ENCODE results near the gene IMPA2. TPM values are rescaled to one million over a fixed set of nuclear protein-coding genes. Genes with fewer than 3 reads are reported as not detected.

Gene IMPA2
- total and polyA plus RNA-seq, 2 donors (not counting 1 experiment from before 2014, with no cell fraction given), result 3.8 to 23.0 TPM

DNA sequence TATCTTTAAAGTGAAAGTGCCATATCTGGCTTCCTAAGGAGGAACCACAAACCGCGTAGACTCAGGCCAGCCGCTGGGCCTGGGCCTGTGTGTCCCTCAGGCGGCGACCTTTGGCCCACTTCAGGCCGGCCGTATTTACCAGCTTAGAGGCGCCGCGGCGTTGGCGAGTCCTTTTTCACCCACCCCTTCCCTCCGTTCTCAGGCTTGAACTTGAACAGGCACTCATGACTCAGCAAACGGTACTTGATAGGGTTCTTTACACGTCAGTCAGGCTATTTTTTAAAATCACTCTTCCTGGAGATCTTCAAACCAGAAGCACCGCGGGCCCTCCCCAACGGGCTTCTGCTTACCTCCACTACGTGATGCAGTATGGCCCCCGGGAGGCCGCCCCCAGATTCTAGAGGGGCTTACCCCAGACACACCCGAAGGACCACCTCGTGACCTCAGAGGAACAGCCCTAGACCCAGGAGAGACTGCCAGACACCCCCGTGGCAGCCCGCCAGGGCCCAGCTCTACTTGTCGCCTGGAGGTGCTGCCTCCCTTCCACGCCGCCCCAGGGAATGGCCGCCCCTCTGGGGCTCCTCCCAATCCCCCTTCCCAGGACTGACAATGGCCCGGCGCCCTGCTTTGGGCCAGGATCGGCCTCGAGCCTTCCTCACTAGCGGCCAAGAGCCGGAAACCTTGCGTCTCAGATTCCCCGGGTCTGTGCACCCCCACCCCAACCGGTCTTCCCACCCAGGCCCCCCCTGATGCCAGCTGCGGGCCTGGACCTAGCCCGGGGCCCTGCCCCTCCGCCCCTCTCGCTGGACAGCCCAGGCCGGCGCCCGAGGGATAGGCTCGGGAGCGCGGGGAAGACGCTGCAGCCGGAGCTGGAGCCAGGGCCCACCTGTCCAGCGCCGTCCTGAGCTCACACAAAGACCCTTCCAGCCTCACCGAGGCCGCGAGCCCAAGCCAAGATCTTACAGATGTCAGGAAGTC is 33.8 kb upstream of the IMPA2 start:
- no peaks in the 10 kb centered on the region for H3K36me3 ChIP-seq (ENCODE audit: control insufficient read depth, insufficient read depth, low read length)
- peak; percentile 99 for DNase-seq (ENCODE audit: low read depth in 2 of 2)
- TF ChIP-seq, protein P1, sequence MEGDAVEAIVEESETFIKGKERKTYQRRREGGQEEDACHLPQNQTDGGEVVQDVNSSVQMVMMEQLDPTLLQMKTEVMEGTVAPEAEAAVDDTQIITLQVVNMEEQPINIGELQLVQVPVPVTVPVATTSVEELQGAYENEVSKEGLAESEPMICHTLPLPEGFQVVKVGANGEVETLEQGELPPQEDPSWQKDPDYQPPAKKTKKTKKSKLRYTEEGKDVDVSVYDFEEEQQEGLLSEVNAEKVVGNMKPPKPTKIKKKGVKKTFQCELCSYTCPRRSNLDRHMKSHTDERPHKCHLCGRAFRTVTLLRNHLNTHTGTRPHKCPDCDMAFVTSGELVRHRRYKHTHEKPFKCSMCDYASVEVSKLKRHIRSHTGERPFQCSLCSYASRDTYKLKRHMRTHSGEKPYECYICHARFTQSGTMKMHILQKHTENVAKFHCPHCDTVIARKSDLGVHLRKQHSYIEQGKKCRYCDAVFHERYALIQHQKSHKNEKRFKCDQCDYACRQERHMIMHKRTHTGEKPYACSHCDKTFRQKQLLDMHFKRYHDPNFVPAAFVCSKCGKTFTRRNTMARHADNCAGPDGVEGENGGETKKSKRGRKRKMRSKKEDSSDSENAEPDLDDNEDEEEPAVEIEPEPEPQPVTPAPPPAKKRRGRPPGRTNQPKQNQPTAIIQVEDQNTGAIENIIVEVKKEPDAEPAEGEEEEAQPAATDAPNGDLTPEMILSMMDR (conservative IDR thresholded peaks at IDR 0.05 in 1 of 2, IDR thresholded peaks at IDR 0.05 in 1 of 2; ENCODE audit: low read depth in 1 of 2, low read length in 2 of 2), result no peak
- no peak for TF ChIP-seq EZH2 (IDR thresholded peaks at IDR 0.05; ENCODE audit: low read length, missing control alignments)
- H3K4me2 ChIP-seq (ENCODE audit: extremely low read depth, insufficient read depth, low read length), result peak overlapping the region; percentile 53
- peak overlapping the region; percentile 9 for H3K9ac ChIP-seq (ENCODE audit: insufficient read depth, low read length)
- peak overlapping the region; percentile 62 for H3K27ac ChIP-seq (ENCODE audit: insufficient read depth, low read length)
- H3K27me3 ChIP-seq (ENCODE audit: control insufficient read depth, insufficient read depth, low read length), result no peaks in the 10 kb centered on the region
- no peaks in the 10 kb centered on the region for H3K79me2 ChIP-seq (ENCODE audit: control insufficient read depth, insufficient read depth, low read length)
- no peaks in the 10 kb centered on the region for H4K20me1 ChIP-seq (ENCODE audit: control insufficient read depth, extremely low read depth, insufficient read depth, low read length)
- peak overlapping the region; percentile 2 to 49 (median 24) for H3K4me3 ChIP-seq (replicated peaks in 1 of 4; ENCODE audit: control extremely low read depth in 1 of 4, insufficient read depth in 1 of 4, low read depth in 3 of 4, low read length in 4 of 4)
- peaks cover 8% of the 10 kb centered on the region for H3K4me1 ChIP-seq (ENCODE audit: control insufficient read depth, extremely low read depth, insufficient read depth, low read length)
- H2AFZ ChIP-seq (ENCODE audit: low read length), result peak overlapping the region; percentile 69
- H3K9me3 ChIP-seq (ENCODE audit: control insufficient read depth, insufficient read depth, low read depth, low read length), result no peaks in the 10 kb centered on the region

DNA sequence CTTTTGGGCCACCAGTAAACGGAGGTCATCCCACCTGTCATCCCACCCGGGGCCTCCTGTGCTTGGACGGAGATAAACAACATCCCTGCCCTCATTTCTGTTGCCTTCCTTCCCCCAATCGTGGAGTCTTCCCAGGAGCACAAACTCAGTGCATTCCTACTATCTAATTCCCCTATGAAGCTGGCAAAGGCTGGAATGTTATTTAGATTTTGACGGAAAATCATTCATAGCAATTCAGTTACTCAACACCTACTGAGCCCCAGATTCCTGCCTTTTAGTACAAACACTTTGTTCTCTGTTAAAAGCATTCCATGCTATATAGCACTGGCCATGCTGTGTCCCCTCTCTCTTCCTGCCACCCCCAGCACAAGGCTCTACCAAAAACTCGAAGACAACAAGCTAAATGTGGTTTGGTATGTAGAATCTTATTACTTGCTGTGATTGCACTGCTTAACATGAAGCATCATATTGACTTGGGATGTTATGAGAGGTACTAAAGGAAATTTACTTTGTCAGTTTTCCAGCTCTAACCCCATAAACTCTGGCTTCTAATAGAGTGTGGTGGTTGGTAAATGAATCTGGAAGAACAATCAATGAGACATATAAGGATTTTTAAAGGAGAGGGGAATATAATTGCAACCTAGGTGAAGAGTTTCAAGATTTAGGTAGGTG is 32.3 kb upstream of the IMPA2 start:
- H3K9me3 ChIP-seq (ENCODE audit: control insufficient read depth, insufficient read depth, low read depth, low read length), result no peaks in the 10 kb centered on the region
- TF ChIP-seq, protein P1 (conservative IDR thresholded peaks at IDR 0.05 in 1 of 2, IDR thresholded peaks at IDR 0.05 in 1 of 2; ENCODE audit: low read depth in 1 of 2, low read length in 2 of 2), result no peak
- TF ChIP-seq EZH2 (IDR thresholded peaks at IDR 0.05; ENCODE audit: low read length, missing control alignments), result no peak
- no peak overlapping the region for H3K4me2 ChIP-seq (ENCODE audit: extremely low read depth, insufficient read depth, low read length)
- no peak overlapping the region for H2AFZ ChIP-seq (ENCODE audit: low read length)
- no peaks in the 10 kb centered on the region for H3K27me3 ChIP-seq (ENCODE audit: control insufficient read depth, insufficient read depth, low read length)
- no peaks in the 10 kb centered on the region for H3K79me2 ChIP-seq (ENCODE audit: control insufficient read depth, insufficient read depth, low read length)
- H3K36me3 ChIP-seq (ENCODE audit: control insufficient read depth, insufficient read depth, low read length), result no peaks in the 10 kb centered on the region
- H4K20me1 ChIP-seq (ENCODE audit: control insufficient read depth, extremely low read depth, insufficient read depth, low read length), result no peaks in the 10 kb centered on the region
- peaks cover 8% of the 10 kb centered on the region for H3K4me1 ChIP-seq (ENCODE audit: control insufficient read depth, extremely low read depth, insufficient read depth, low read length)
- peak; percentile 26 to 68 for DNase-seq (ENCODE audit: low read depth in 2 of 2)
- H3K4me3 ChIP-seq (replicated peaks in 1 of 4; ENCODE audit: control extremely low read depth in 1 of 4, insufficient read depth in 1 of 4, low read depth in 3 of 4, low read length in 4 of 4), result no peak overlapping the region
- H3K27ac ChIP-seq (ENCODE audit: insufficient read depth, low read length), result no peak overlapping the region
- H3K9ac ChIP-seq (ENCODE audit: insufficient read depth, low read length), result no peak overlapping the region

DNA sequence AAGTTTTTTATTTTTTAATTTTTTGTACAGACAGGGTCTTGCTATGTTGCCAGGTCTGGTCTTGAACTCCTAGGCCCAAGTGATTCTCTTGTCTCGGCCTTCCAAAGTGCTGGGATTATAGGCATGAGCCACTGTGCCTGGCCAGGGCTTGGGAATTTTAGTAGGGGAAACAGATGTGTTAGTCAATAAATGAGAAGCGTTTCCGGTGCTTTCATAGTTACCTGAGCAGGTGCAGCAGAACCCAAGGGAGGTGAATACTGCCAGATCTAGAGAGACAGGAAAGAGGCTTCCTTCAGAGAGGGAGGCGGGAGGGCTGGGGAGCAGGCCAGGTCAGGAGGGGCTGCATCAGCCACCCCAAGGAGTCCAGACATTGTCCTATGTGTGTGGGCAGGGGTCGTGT is 30.5 kb upstream of the IMPA2 start:
- no peaks in the 10 kb centered on the region for H3K36me3 ChIP-seq (ENCODE audit: control insufficient read depth, insufficient read depth, low read length)
- no peak for DNase-seq (ENCODE audit: low read depth in 2 of 2)
- no peaks in the 10 kb centered on the region for H3K9me3 ChIP-seq (ENCODE audit: control insufficient read depth, insufficient read depth, low read depth, low read length)
- no peaks in the 10 kb centered on the region for H3K27me3 ChIP-seq (ENCODE audit: control insufficient read depth, insufficient read depth, low read length)
- H4K20me1 ChIP-seq (ENCODE audit: control insufficient read depth, extremely low read depth, insufficient read depth, low read length), result no peaks in the 10 kb centered on the region
- TF ChIP-seq, protein P1 (conservative IDR thresholded peaks at IDR 0.05 in 1 of 2, IDR thresholded peaks at IDR 0.05 in 1 of 2; ENCODE audit: low read depth in 1 of 2, low read length in 2 of 2), result no peak
- no peak for TF ChIP-seq EZH2 (IDR thresholded peaks at IDR 0.05; ENCODE audit: low read length, missing control alignments)
- H2AFZ ChIP-seq (ENCODE audit: low read length), result no peak overlapping the region
- no peak overlapping the region for H3K27ac ChIP-seq (ENCODE audit: insufficient read depth, low read length)
- no peaks in the 10 kb centered on the region for H3K79me2 ChIP-seq (ENCODE audit: control insufficient read depth, insufficient read depth, low read length)
- H3K4me1 ChIP-seq (ENCODE audit: control insufficient read depth, extremely low read depth, insufficient read depth, low read length), result peaks cover 13% of the 10 kb centered on the region
- no peak overlapping the region for H3K4me2 ChIP-seq (ENCODE audit: extremely low read depth, insufficient read depth, low read length)
- H3K4me3 ChIP-seq (replicated peaks in 1 of 4; ENCODE audit: control extremely low read depth in 1 of 4, insufficient read depth in 1 of 4, low read depth in 3 of 4, low read length in 4 of 4), result no peak overlapping the region
- H3K9ac ChIP-seq (ENCODE audit: insufficient read depth, low read length), result no peak overlapping the region

Measured in fibroblast of lung (primary cell).